Epithelial cell of proximal tubule (primary cell): ENCODE data around the gene TMUB1. TPM values are rescaled to one million over a fixed set of nuclear protein-coding genes. Genes with fewer than 3 reads are reported as not detected.
A peak's percentile ranks its signal among the peaks of the same experiment; 100 is the strongest.

ENCODE experiments used
- DNase-seq: peaks from one replicate; pipeline ENCODE4 v3.0.0-alpha.2; 2011; ENCODE audit warnings: low read depth
- H3K4me3 ChIP-seq: 2 replicates; pipeline ENCODE4 v1.5.1; 2011; ENCODE audit warnings: low read depth, mild to moderate bottlenecking, low read length
- total RNA-seq: library from RNA; depleted of rRNA; stranded (reverse); fragments of >200 nt; gene quantifications from 2 replicates; pipeline ENCODE4 v1.2.3, GENCODE V29; 2015
- TF ChIP-seq, protein P1 (sequence below): conservative IDR thresholded peaks from 2 replicates; pipeline ENCODE4 v1.5.1; 2012; ENCODE audit warnings: low read depth, mild to moderate bottlenecking, low read length

TMUB1 gene, protein sequence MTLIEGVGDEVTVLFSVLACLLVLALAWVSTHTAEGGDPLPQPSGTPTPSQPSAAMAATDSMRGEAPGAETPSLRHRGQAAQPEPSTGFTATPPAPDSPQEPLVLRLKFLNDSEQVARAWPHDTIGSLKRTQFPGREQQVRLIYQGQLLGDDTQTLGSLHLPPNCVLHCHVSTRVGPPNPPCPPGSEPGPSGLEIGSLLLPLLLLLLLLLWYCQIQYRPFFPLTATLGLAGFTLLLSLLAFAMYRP
- 73.7 and 94.9 TPM in 2 replicates for total RNA-seq

DNA sequence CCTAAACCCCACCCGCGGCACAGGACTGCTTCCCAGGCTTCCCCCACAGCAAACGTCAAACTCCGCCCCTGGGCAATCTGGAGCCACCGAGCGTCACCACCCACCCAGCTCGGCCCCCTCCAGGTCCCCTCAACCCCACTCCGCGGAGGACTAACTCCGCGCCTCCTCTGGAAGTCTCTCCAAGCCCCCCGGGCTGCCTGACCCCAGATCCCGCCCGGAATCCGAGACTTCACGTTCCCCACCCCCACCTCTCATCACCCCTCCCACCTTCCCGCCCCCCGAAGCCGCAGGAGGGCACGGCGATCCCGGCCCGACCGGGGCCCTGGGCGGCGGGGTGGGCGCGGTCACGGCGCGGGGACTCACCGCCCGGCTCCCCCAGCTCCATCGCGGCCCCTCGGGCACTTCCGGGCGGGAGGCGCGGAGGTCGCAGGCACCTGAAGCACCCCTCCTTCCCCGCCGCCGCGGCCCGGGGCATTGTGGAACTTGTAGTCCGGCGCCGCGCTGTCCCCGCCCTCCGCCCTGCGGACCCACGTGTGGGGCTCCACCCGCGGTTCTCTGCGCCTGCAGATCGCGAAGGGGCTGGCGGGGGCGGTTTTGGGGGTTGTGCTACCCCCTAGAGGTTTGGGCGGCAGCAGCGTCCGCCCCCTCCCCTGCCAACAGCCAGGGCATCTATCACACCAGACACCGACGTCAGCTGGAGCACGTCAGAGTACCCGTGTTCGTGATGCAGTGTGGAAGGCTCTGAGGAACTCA, at the start of gene TMUB1:
Gene TMUB1 (minus strand): TSS at position 423 of the 753 bp plus-strand sequence. CDS start 930 bp downstream, outside the sequence.
- peak within 1 kb of the TSS; percentile 95 for H3K4me3 ChIP-seq
- TF ChIP-seq, protein P1, sequence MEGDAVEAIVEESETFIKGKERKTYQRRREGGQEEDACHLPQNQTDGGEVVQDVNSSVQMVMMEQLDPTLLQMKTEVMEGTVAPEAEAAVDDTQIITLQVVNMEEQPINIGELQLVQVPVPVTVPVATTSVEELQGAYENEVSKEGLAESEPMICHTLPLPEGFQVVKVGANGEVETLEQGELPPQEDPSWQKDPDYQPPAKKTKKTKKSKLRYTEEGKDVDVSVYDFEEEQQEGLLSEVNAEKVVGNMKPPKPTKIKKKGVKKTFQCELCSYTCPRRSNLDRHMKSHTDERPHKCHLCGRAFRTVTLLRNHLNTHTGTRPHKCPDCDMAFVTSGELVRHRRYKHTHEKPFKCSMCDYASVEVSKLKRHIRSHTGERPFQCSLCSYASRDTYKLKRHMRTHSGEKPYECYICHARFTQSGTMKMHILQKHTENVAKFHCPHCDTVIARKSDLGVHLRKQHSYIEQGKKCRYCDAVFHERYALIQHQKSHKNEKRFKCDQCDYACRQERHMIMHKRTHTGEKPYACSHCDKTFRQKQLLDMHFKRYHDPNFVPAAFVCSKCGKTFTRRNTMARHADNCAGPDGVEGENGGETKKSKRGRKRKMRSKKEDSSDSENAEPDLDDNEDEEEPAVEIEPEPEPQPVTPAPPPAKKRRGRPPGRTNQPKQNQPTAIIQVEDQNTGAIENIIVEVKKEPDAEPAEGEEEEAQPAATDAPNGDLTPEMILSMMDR = no peak
- DNase-seq = no peak

DNA sequence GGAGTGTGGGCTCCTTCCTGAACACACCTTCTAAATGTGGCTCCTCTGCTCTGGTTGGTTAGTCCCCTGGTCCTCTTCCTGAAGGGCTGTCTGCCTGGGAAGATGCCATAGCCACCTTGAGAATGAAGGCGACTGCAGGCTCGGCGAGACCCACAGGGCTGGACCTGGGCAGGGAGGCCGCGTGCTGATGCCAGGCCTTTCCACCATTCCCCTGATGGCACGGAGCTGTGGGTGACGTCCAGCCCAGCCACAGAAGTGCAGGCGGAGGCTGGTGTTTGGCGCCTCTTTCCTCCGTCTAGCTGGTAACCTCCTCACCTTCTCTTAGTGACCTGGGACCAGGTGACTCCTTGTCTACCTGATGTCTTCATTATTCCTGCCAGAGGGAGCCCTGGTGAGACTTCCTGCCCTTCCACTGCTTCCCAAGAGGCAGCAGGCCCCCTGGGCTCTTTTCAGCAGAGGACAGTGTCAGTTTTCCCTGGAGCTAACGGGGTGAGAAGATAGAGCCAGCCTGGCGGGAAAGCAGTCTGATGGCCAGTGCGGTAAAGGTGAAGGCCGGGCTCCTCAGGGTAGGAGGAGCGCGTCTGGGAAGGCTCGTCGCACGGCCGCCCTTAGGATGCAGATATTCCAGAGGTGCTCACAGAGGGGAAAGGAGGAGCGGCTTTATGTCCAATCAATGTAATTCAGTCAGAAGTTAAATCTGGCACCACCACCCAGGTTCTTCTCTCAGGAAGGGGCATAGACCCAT, 49.3 kb upstream of the TMUB1 start:
- TF ChIP-seq, protein P1 = no peak
- no peak overlapping the region for H3K4me3 ChIP-seq
- DNase-seq = no peak

GRCh38 chr7:151131592-151132293, 48.5 kb upstream of the TMUB1 start:
- H3K4me3 ChIP-seq = no peak overlapping the region
- DNase-seq = no peak
- TF ChIP-seq, protein P1 = no peak

- no peak overlapping the region for H3K4me3 ChIP-seq
- DNase-seq = no peak
- TF ChIP-seq, protein P1 = no peak
These were observed 47.9 kb upstream of the TMUB1 start for GRCh38 chr7:151131224-151131591.

- TF ChIP-seq, protein P1 = no peak
- no peak for DNase-seq
- H3K4me3 ChIP-seq = no peak overlapping the region
These were observed 47.5 kb upstream of the TMUB1 start for GRCh38 chr7:151130741-151131157.

- H3K4me3 ChIP-seq = no peak overlapping the region
- DNase-seq = no peak
- TF ChIP-seq, protein P1 = no peak
These were observed 46.8 kb upstream of the TMUB1 start for GRCh38 chr7:151129960-151130591.
